Measurements from ENCODE around the gene RABGAP1. TPM values are rescaled to one million over a fixed set of nuclear protein-coding genes. Genes with fewer than 3 reads are reported as not detected.

Gene RABGAP1
- total RNA-seq, 1 experiment from 2014 or later, result 95.8 TPM

DNA sequence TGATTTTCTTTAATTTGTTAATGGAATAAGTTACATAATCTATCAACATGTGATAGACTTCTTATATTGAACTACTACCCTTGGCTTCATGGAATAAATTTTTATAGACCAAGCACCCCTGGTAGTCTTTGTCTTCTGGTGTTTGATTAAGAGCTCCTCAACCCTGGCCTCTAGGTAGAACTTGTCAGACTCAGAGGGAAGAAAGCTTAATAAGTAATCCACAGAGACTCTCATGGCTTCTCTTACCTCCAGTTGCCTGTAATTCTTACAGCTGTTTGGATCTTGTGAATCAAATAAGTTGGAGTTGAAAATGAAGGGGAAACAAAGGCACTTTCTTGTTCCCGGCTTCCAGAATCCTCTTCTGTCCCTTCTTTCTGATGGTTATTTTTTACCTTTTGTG is 85.6 kb downstream of the RABGAP1 start:
- Histone ChIP-seq H3K27ac (no peak overlapping the region), H3K9me3 (ENCODE audit: insufficient read depth, low read depth) (no peaks in the 10 kb centered on the region), H3K27me3 (ENCODE audit: insufficient read depth, low read depth) (no peaks in the 10 kb centered on the region), H2AFZ (no peak overlapping the region), H3F3A (ENCODE audit: insufficient read depth, low read depth) (no peaks in the 10 kb centered on the region), H3K4me2 (no peak overlapping the region), H3K9me2 (ENCODE audit: insufficient read depth) (no peaks in the 10 kb centered on the region), H3K4me1 (replicated peaks; ENCODE audit: insufficient read depth) (no peaks in the 10 kb centered on the region), H3K4me3 (no peak overlapping the region), H3K79me2 (ENCODE audit: low read depth) (no peaks in the 10 kb centered on the region), H4K20me1 (ENCODE audit: insufficient read depth) (no peaks in the 10 kb centered on the region; the same call in none of the 2 replicates), H3K36me3 (ENCODE audit: low read depth) (peaks cover 23% of the 10 kb centered on the region; the same call in 1 of the 2 replicates)
- no TSS peak for BruUV-seq (replicated peaks)
- POLR2A ChIA-PET (ENCODE audit: unreplicated experiment), result no interaction called here
- DNase-seq, result no peak
- intact Hi-C loops (cut with micrococcal nuclease; ENCODE audit: unreplicated experiment), result no loop called here
- TF ChIP-seq EZH2 (IDR thresholded peaks at IDR 0.05; ENCODE audit: low read depth), result no peak
- CTCF ChIA-PET, result interaction anchor here (0.5 to 0.6 kb wide), 4 partner anchors 13 to 781 kb away, joined by 3 to 5 read pairs (median 4); no protein-coding TSS in a partner anchor

- Histone ChIP-seq H3K36me3 (ENCODE audit: low read depth) (peaks cover 19% of the 10 kb centered on the region; the same call in 1 of the 2 replicates), H3K9me3 (ENCODE audit: insufficient read depth, low read depth) (no peaks in the 10 kb centered on the region), H3K4me3 (no peak overlapping the region), H3K27me3 (ENCODE audit: insufficient read depth, low read depth) (no peaks in the 10 kb centered on the region), H3K4me2 (no peak overlapping the region), H3F3A (ENCODE audit: insufficient read depth, low read depth) (no peaks in the 10 kb centered on the region), H4K20me1 (ENCODE audit: insufficient read depth) (no peaks in the 10 kb centered on the region; the same call in 1 of the 2 replicates), H3K4me1 (replicated peaks; ENCODE audit: insufficient read depth) (no peaks in the 10 kb centered on the region), H3K9me2 (ENCODE audit: insufficient read depth) (no peaks in the 10 kb centered on the region), H3K27ac (no peak overlapping the region), H2AFZ (no peak overlapping the region), H3K79me2 (ENCODE audit: low read depth) (no peaks in the 10 kb centered on the region)
- intact Hi-C loops (cut with micrococcal nuclease; ENCODE audit: unreplicated experiment), result no loop called here
- no peak for DNase-seq
- ChIA-PET POLR2A (ENCODE audit: unreplicated experiment) (no interaction called here), CTCF (no interaction called here)
- TF ChIP-seq, protein P1, sequence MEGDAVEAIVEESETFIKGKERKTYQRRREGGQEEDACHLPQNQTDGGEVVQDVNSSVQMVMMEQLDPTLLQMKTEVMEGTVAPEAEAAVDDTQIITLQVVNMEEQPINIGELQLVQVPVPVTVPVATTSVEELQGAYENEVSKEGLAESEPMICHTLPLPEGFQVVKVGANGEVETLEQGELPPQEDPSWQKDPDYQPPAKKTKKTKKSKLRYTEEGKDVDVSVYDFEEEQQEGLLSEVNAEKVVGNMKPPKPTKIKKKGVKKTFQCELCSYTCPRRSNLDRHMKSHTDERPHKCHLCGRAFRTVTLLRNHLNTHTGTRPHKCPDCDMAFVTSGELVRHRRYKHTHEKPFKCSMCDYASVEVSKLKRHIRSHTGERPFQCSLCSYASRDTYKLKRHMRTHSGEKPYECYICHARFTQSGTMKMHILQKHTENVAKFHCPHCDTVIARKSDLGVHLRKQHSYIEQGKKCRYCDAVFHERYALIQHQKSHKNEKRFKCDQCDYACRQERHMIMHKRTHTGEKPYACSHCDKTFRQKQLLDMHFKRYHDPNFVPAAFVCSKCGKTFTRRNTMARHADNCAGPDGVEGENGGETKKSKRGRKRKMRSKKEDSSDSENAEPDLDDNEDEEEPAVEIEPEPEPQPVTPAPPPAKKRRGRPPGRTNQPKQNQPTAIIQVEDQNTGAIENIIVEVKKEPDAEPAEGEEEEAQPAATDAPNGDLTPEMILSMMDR (conservative IDR thresholded peaks at IDR 0.05), result no peak
- no peak for TF ChIP-seq EZH2 (IDR thresholded peaks at IDR 0.05; ENCODE audit: low read depth)
- no TSS peak for BruUV-seq (replicated peaks)
Observed at GRCh38 chr9:123027517-123027916, 86.7 kb downstream of the RABGAP1 start.

GRCh38 chr9:123028136-123028535 is 87.3 kb downstream of the RABGAP1 start:
- H3K36me3 ChIP-seq (ENCODE audit: low read depth), result peaks cover 16% of the 10 kb centered on the region; the same call in 1 of the 2 replicates
- H3K4me2 ChIP-seq, result no peak overlapping the region
- no peaks in the 10 kb centered on the region for H3K79me2 ChIP-seq (ENCODE audit: low read depth)
- H3K27ac ChIP-seq, result no peak overlapping the region
- H3K4me1 ChIP-seq (replicated peaks; ENCODE audit: insufficient read depth), result no peaks in the 10 kb centered on the region
- intact Hi-C loops (cut with micrococcal nuclease; ENCODE audit: unreplicated experiment), result no loop called here
- TF ChIP-seq, protein P1 (conservative IDR thresholded peaks at IDR 0.05), result no peak
- no peak for TF ChIP-seq EZH2 (IDR thresholded peaks at IDR 0.05; ENCODE audit: low read depth)
- ChIA-PET CTCF (no interaction called here), POLR2A (ENCODE audit: unreplicated experiment) (no interaction called here)
- no peaks in the 10 kb centered on the region; the same call in 1 of the 2 replicates for H4K20me1 ChIP-seq (ENCODE audit: insufficient read depth)
- no peaks in the 10 kb centered on the region for H3F3A ChIP-seq (ENCODE audit: insufficient read depth, low read depth)
- BruUV-seq (replicated peaks), result no TSS peak
- H3K9me2 ChIP-seq (ENCODE audit: insufficient read depth), result no peaks in the 10 kb centered on the region
- H3K9me3 ChIP-seq (ENCODE audit: insufficient read depth, low read depth), result no peaks in the 10 kb centered on the region
- DNase-seq, result no peak
- no peak overlapping the region for H2AFZ ChIP-seq
- no peaks in the 10 kb centered on the region for H3K27me3 ChIP-seq (ENCODE audit: insufficient read depth, low read depth)
- H3K4me3 ChIP-seq, result no peak overlapping the region

DNA sequence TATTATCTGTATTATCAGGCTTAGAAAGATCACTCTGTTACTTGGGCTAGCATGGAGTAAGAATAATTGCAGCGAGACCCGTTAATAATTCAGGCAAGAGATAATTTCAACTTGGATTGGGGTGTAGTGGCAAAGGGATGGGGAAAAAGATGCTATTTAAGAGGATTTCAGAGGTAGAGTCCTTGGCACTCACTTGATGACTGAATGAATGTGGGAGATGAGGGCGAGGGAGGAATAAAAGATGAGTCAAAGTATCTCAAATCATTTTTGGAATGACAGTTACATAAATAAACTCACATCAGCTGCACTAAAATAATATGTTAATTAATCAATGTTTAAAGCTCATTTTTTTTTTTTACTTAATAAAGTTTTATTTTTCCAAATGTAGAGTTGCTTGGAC is 88.2 kb downstream of the RABGAP1 start:
- no peaks in the 10 kb centered on the region for H3K9me3 ChIP-seq (ENCODE audit: insufficient read depth, low read depth)
- no peaks in the 10 kb centered on the region for H3K27me3 ChIP-seq (ENCODE audit: insufficient read depth, low read depth)
- H3F3A ChIP-seq (ENCODE audit: insufficient read depth, low read depth), result no peaks in the 10 kb centered on the region
- intact Hi-C loops (cut with micrococcal nuclease; ENCODE audit: unreplicated experiment), result no loop called here
- ChIA-PET POLR2A (ENCODE audit: unreplicated experiment) (interaction anchor here (0.6 kb wide), 1 partner anchor 21 kb away, joined by 3 read pairs; no protein-coding TSS in a partner anchor), CTCF (interaction anchor here (0.8 kb wide), 1 partner anchor 34 kb away, joined by 4 read pairs; no protein-coding TSS in a partner anchor)
- H3K36me3 ChIP-seq (ENCODE audit: low read depth), result 0 out of 2 replicates have a peak, but pooled peaks cover 13% of the 10 kb centered on the region
- no peak overlapping the region for H3K4me3 ChIP-seq
- no peak overlapping the region for H3K27ac ChIP-seq
- H2AFZ ChIP-seq, result no peak overlapping the region
- no peaks in the 10 kb centered on the region for H3K4me1 ChIP-seq (replicated peaks; ENCODE audit: insufficient read depth)
- H3K4me2 ChIP-seq, result no peak overlapping the region
- no peaks in the 10 kb centered on the region for H3K79me2 ChIP-seq (ENCODE audit: low read depth)
- H3K9me2 ChIP-seq (ENCODE audit: insufficient read depth), result no peaks in the 10 kb centered on the region
- TF ChIP-seq EZH2 (IDR thresholded peaks at IDR 0.05; ENCODE audit: low read depth), result no peak
- H4K20me1 ChIP-seq (ENCODE audit: insufficient read depth), result no peaks in the 10 kb centered on the region; the same call in 1 of the 2 replicates
- no TSS peak for BruUV-seq (replicated peaks)
- no peak for DNase-seq
